Measurements from ENCODE around the gene RPS19. TPM values are rescaled to one million over a fixed set of nuclear protein-coding genes. Genes with fewer than 3 reads are reported as not detected.

The RPS19 gene
- total RNA-seq, 4 donors from 2014 or later = 1,057 to 2,332 (median 1,706) TPM

- Histone ChIP-seq H3K36me3 (no peaks in the 10 kb centered on the region), H3K9me3 (no peaks in the 10 kb centered on the region), H3K27ac (no peak overlapping the region), H3K27me3 (peaks cover 3% of the 10 kb centered on the region), H3K4me3 (no peak overlapping the region), H3K4me1 (no peaks in the 10 kb centered on the region)
- no peak for DNase-seq (ENCODE audit: low spot score in 2 of 2)
- TF ChIP-seq CTCF (IDR thresholded peaks at IDR 0.05) (no peak), POLR2A (IDR thresholded peaks at IDR 0.05) (no peak), EP300 (IDR thresholded peaks at IDR 0.05) (no peak), POLR2AphosphoS5 (IDR thresholded peaks at IDR 0.05) (no peak)
- WGBS = 43% methylated on average over 2 of the region's 2 CpGs
Measured at GRCh38 chr19:41853768-41854167, 6.3 kb upstream of the RPS19 start.

GRCh38 chr19:41859213-41859617, 840 bp upstream of the RPS19 start:
- TF ChIP-seq POLR2AphosphoS5 (IDR thresholded peaks at IDR 0.05) = no peak
- TF ChIP-seq EP300 (IDR thresholded peaks at IDR 0.05) = no peak
- TF ChIP-seq POLR2A (IDR thresholded peaks at IDR 0.05) = no peak
- no peak for TF ChIP-seq CTCF (IDR thresholded peaks at IDR 0.05)
- no peak for DNase-seq (ENCODE audit: low spot score in 2 of 2)
- Histone ChIP-seq H3K27ac (peak overlapping the region; percentile 96), H3K9me3 (no peaks in the 10 kb centered on the region), H3K4me1 (peaks cover 36% of the 10 kb centered on the region), H3K36me3 (peaks cover 29% of the 10 kb centered on the region), H3K4me3 (peak overlapping the region; percentile 99), H3K27me3 (no peaks in the 10 kb centered on the region)
- WGBS = 2% methylated on average over 8 of the region's 8 CpGs

GRCh38 chr19:41860419-41861115, 512 bp downstream of the RPS19 start:
- WGBS = 0% methylated on average over 12 of the region's 45 CpGs
- H3K4me1 ChIP-seq = peaks cover 39% of the 10 kb centered on the region

GRCh38 chr19:41861116-41861768, 1.2 kb downstream of the RPS19 start:
- DNase-seq (ENCODE audit: low spot score in 2 of 2) = no peak
- H3K9me3 ChIP-seq = no peaks in the 10 kb centered on the region
- no peaks in the 10 kb centered on the region for H3K27me3 ChIP-seq
- H3K27ac ChIP-seq = peak overlapping the region; percentile 96
- 51% methylated on average over 4 of the region's 9 CpGs for WGBS
- no peak for TF ChIP-seq POLR2AphosphoS5 (IDR thresholded peaks at IDR 0.05)
- TF ChIP-seq CTCF (IDR thresholded peaks at IDR 0.05) = no peak
- peaks cover 45% of the 10 kb centered on the region for H3K36me3 ChIP-seq
- H3K4me3 ChIP-seq = peak overlapping the region; percentile 99
- H3K4me1 ChIP-seq = peaks cover 44% of the 10 kb centered on the region

More at GRCh38 chr19:41860419-41861115, 512 bp downstream of the RPS19 start:
- peak overlapping the region; percentile 99 for H3K4me3 ChIP-seq
- H3K27me3 ChIP-seq = no peaks in the 10 kb centered on the region
- no peaks in the 10 kb centered on the region for H3K9me3 ChIP-seq
- DNase-seq (ENCODE audit: low spot score in 2 of 2) = peak in 1 of 2 donors; percentile 81
- TF ChIP-seq EP300 (IDR thresholded peaks at IDR 0.05) = no peak
- TF ChIP-seq CTCF (IDR thresholded peaks at IDR 0.05) = no peak
- no peak for TF ChIP-seq POLR2AphosphoS5 (IDR thresholded peaks at IDR 0.05)
- TF ChIP-seq POLR2A (IDR thresholded peaks at IDR 0.05) = no peak
- peak overlapping the region; percentile 96 for H3K27ac ChIP-seq
- H3K36me3 ChIP-seq = peaks cover 42% of the 10 kb centered on the region

- no peak overlapping the region for H3K27ac ChIP-seq
- peaks cover 50% of the 10 kb centered on the region for H3K4me1 ChIP-seq
- no peaks in the 10 kb centered on the region for H3K27me3 ChIP-seq
- DNase-seq (ENCODE audit: low spot score in 2 of 2) = no peak
- peaks cover 51% of the 10 kb centered on the region for H3K36me3 ChIP-seq
- H3K4me3 ChIP-seq = peak overlapping the region; percentile 99
- TF ChIP-seq POLR2AphosphoS5 (IDR thresholded peaks at IDR 0.05) (no peak), EP300 (IDR thresholded peaks at IDR 0.05) (no peak), CTCF (IDR thresholded peaks at IDR 0.05) (no peak), POLR2A (IDR thresholded peaks at IDR 0.05) (no peak)
- H3K9me3 ChIP-seq = no peaks in the 10 kb centered on the region
- WGBS = 73% methylated on average over 9 of the region's 9 CpGs
Measured at GRCh38 chr19:41861846-41862245, 1.8 kb downstream of the RPS19 start.

Measured in suprapubic skin (tissue), 4 donors.